ENCODE results near the gene OSBP.
"Not testable (repeated sequence)": the region's sequence is repeated elsewhere in the genome, so short reads cannot be mapped to it uniquely, and the experiment has no call there.

OSBP gene

DNA sequence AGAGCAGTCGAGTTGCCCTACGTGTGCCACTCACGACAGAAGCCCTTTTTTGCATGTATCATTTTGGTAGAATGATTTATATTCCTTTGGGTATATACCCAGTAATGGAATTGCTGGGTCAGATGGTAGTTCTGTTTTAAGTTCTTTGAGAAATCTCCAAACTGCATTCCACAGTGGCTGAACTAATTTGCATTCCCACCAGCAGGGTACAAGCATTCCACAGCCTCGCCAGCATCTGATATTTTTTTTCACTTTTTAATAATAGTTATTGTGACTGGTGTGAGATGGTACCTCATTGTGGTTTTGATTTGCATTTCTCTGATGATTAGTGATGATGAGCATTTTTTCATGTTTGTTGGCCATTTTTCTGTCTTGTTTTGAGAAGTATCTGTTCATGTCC is 11.4 kb upstream of the OSBP start:
- not testable (repeated sequence) for H3K9ac ChIP-seq (ENCODE audit: low read length); H3K4me3 ChIP-seq (ENCODE audit: low read length); H3K9me3 ChIP-seq (ENCODE audit: control insufficient read depth, low read length); H3K27me3 ChIP-seq (replicated peaks; ENCODE audit: control insufficient read depth, insufficient read depth, low read length); H3K4me1 ChIP-seq (ENCODE audit: control insufficient read depth, insufficient read depth, low read length)
- H3K36me3 ChIP-seq (ENCODE audit: control insufficient read depth, insufficient read depth, low read length, severe bottlenecking) = peaks cover 15% of the 10 kb centered on the region
- DNase-seq (ENCODE audit: low read depth) = peak; percentile 22

DNA sequence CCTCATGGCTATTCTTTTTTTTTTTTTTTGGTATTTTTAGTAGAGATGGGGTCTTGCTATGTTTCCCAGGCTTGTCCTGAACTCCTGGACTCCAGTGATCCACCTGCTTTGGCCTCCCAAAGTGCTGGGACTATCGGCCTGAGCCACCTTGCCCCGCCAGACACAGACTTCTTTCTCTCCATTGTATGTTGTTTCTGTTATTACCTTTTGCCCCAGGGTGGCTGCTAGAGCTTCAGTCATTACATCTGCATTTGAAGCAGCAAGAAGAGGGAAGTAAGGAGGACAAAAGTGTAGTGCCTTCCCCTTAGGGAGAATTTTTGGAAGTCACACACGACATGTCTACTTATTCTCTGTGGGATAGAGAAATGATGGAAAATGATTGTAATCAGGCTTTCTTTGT is 10.1 kb upstream of the OSBP start:
- no peaks in the 10 kb centered on the region for H3K27me3 ChIP-seq (replicated peaks; ENCODE audit: control insufficient read depth, insufficient read depth, low read length)
- H3K36me3 ChIP-seq (ENCODE audit: control insufficient read depth, insufficient read depth, low read length, severe bottlenecking) = peaks cover 11% of the 10 kb centered on the region
- no peaks in the 10 kb centered on the region for H3K9me3 ChIP-seq (ENCODE audit: control insufficient read depth, low read length)
- no peak overlapping the region for H3K9ac ChIP-seq (ENCODE audit: low read length)
- no peak for DNase-seq (ENCODE audit: low read depth)
- H3K4me3 ChIP-seq (ENCODE audit: low read length) = no peak overlapping the region
- peaks cover 8% of the 10 kb centered on the region for H3K4me1 ChIP-seq (ENCODE audit: control insufficient read depth, insufficient read depth, low read length)

DNA sequence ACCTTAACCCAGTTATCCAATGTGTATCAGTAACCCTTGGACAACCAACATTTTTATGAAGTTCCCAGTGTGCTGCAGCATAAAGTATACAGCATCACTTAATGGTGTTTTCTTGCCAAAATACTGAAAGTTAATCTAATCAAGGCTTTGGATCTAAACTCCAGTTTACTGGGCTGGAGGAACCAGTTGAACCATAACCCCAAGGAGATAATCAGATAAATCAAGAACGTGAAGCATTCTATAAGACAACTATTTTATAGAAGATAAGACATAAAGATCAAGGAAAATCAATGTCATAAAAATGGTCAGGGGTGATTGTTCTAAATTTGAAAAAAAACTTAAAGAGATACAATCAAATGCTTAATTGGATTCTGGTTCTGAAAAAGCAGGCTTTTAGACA is 2.3 kb upstream of the OSBP start:
- no peak for DNase-seq (ENCODE audit: low read depth)
- no peak overlapping the region for H3K9ac ChIP-seq (ENCODE audit: low read length)

DNA sequence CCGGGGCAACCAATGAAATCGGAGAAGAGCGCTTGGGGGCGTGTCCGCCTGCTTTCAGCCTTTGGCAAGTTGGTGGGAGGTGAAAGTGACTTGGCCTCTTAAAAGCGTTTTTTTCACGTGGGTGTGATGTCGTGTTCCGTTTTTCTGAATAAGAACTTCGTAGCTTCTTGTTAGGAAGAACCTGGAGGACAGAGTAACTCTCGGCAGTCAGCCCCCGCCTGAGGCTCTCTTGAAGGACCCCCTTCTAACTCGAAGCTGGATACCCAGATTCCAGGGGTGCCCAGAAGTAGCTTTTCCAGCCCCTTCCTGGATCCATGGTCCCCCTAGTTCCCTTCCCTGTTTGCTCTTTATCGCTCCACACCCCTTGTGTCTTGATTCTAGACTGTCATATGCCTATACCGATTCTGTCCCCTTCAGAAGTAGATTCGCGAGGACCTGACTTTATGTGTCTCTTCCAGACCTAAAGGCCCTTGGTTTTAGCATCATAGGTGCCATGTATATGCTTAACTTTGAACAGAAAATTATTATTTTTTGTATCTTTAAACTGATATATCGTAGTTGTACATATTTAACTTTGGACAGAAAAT is 915 bp upstream of the OSBP start:
- Histone ChIP-seq H3K36me3 (ENCODE audit: control insufficient read depth, insufficient read depth, low read length, severe bottlenecking) (no peaks in the 10 kb centered on the region), H3K9me3 (ENCODE audit: control insufficient read depth, low read length) (no peaks in the 10 kb centered on the region), H3K4me1 (ENCODE audit: control insufficient read depth, insufficient read depth, low read length) (peaks cover 32% of the 10 kb centered on the region), H3K27me3 (replicated peaks; ENCODE audit: control insufficient read depth, insufficient read depth, low read length) (no peaks in the 10 kb centered on the region), H3K4me3 (ENCODE audit: low read length) (peak overlapping the region; percentile 83), H3K9ac (ENCODE audit: low read length) (peak overlapping the region; percentile 84)
- no peak for DNase-seq (ENCODE audit: low read depth)

More for the DNA sequence above, 2.3 kb upstream of the OSBP start:
- H3K36me3 ChIP-seq (ENCODE audit: control insufficient read depth, insufficient read depth, low read length, severe bottlenecking) = no peaks in the 10 kb centered on the region
- no peaks in the 10 kb centered on the region for H3K9me3 ChIP-seq (ENCODE audit: control insufficient read depth, low read length)
- no peaks in the 10 kb centered on the region for H3K27me3 ChIP-seq (replicated peaks; ENCODE audit: control insufficient read depth, insufficient read depth, low read length)
- H3K4me1 ChIP-seq (ENCODE audit: control insufficient read depth, insufficient read depth, low read length) = peaks cover 18% of the 10 kb centered on the region
- H3K4me3 ChIP-seq (ENCODE audit: low read length) = no peak overlapping the region

DNA sequence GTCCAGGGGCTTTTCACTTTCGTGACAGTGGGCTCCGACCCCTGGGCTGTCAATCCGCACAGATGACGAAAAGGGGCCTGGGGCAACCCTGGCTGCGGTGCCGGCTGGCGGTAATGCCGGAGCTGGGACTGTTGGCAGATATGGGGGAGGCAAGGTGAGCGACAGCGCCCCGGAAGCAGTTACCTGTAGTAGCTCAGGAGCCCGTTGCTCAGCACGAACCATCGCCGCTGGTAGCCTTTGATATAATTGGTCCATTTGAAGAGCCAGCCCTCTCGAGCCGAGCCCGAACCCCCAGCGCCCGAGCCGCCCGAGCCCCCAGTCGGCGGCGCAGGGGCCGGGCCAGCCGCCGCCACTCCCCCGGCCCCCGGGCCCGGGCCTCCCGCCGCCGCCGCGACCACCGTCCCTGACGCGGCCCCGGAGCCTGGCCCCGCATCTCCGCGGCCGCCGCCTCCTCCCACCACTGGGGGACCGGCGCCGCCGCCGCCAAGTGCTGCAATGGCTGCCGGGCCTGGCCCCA is 396 bp downstream of the OSBP start:
- no peaks in the 10 kb centered on the region for H3K9me3 ChIP-seq (ENCODE audit: control insufficient read depth, low read length)
- peaks cover 4% of the 10 kb centered on the region for H3K36me3 ChIP-seq (ENCODE audit: control insufficient read depth, insufficient read depth, low read length, severe bottlenecking)
- no peak for DNase-seq (ENCODE audit: low read depth)
- no peaks in the 10 kb centered on the region for H3K27me3 ChIP-seq (replicated peaks; ENCODE audit: control insufficient read depth, insufficient read depth, low read length)
- H3K4me1 ChIP-seq (ENCODE audit: control insufficient read depth, insufficient read depth, low read length) = peaks cover 37% of the 10 kb centered on the region
- peak overlapping the region; percentile 95 for H3K9ac ChIP-seq (ENCODE audit: low read length)
- peak overlapping the region; percentile 95 for H3K4me3 ChIP-seq (ENCODE audit: low read length)

DNA sequence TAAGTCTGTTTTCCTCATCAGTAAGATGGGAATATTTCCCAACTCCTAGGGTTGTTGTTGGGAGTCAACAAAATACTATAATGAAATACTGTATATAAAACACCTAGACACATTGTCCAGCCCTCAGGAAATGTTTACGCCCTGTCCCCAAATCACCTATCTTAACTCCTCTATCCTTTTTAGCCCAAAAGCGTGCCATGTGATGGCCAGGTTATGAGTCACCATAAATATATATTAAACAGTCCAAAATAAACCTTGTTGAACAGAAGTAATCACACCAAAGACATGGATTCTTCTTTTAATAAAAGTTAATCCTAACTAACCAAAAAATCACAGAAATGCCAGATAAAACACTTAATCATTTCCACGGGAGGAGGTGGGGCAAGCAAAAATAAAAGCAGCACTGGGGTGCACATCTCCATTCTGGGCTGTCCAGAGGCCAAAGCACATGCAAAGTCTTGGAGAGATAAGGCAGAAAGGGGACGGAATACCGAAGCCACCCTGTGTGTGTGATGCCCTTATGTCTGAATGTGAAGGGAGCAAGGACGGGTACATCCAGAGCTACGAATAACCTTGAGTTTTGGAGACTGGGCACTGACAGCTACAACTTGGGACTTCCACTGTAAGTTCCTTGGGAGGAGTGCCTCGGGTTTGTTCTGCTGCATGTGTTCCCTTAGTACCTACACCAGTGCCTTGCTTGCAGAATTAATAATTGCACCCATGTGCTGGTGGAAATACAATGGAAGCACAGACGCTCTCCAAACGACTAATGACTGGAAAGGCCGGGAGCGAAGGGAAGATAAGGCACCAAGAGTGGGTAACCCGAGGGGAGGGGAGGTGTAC is 1.1 kb downstream of the OSBP start:
- no peaks in the 10 kb centered on the region for H3K27me3 ChIP-seq (replicated peaks; ENCODE audit: control insufficient read depth, insufficient read depth, low read length)
- H3K4me3 ChIP-seq (ENCODE audit: low read length) = peak overlapping the region; percentile 95
- H3K36me3 ChIP-seq (ENCODE audit: control insufficient read depth, insufficient read depth, low read length, severe bottlenecking) = peaks cover 11% of the 10 kb centered on the region
- peaks cover 37% of the 10 kb centered on the region for H3K4me1 ChIP-seq (ENCODE audit: control insufficient read depth, insufficient read depth, low read length)
- DNase-seq (ENCODE audit: low read depth) = peak; percentile 25
- peak overlapping the region; percentile 95 for H3K9ac ChIP-seq (ENCODE audit: low read length)
- H3K9me3 ChIP-seq (ENCODE audit: control insufficient read depth, low read length) = no peaks in the 10 kb centered on the region

DNA sequence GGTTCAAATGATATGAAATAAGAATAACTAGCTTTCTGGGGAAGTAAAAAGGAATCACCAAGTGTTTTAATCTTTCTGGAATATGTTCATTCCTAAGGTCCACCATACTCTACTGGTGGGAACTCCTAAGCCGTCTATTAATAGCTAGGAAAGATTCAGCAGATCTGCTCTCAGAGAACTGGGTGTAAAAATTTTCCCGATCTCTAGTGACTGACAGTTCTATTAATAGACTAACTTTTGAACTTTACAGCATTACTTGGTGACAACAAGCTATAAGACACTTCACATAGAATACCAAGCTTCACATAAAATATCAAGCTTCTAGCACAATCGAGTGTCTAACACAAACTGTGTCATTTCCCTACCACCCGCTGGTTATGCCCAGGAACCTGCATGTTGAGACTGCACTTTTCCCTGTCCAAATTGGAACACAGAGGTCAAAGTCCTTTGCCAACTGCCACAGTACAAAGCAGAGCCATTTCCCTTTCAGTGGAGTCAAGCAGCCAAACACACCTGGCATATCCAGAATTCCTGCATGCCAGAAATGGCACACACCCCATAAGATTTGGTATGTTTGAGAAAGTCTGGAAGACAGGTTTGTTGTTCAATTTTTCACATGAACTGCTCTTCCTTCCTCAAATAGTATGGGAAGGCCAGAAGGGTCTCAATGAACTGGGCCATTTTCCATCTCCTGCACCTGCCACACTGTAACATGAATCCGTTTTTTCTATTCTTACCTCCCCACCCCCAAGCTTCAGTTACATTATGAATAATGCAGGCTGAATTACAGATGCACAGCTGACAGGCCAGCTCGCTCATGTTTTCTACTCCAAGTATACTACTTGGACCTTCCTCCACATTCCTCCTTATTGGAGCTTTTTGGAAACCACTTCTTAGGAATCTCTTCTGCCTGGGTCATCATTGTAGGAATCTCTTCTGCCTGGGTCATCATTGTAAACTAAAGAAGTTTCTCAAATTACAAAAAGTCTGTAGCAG is 3.7 kb downstream of the OSBP start:
- H3K27me3 ChIP-seq (replicated peaks; ENCODE audit: control insufficient read depth, insufficient read depth, low read length) = no peaks in the 10 kb centered on the region
- DNase-seq (ENCODE audit: low read depth) = peak; percentile 13
- H3K36me3 ChIP-seq (ENCODE audit: control insufficient read depth, insufficient read depth, low read length, severe bottlenecking) = peaks cover 37% of the 10 kb centered on the region
- H3K9ac ChIP-seq (ENCODE audit: low read length) = no peak overlapping the region
- H3K9me3 ChIP-seq (ENCODE audit: control insufficient read depth, low read length) = no peaks in the 10 kb centered on the region
- H3K4me1 ChIP-seq (ENCODE audit: control insufficient read depth, insufficient read depth, low read length) = peaks cover 37% of the 10 kb centered on the region
- no peak overlapping the region for H3K4me3 ChIP-seq (ENCODE audit: low read length)

DNA sequence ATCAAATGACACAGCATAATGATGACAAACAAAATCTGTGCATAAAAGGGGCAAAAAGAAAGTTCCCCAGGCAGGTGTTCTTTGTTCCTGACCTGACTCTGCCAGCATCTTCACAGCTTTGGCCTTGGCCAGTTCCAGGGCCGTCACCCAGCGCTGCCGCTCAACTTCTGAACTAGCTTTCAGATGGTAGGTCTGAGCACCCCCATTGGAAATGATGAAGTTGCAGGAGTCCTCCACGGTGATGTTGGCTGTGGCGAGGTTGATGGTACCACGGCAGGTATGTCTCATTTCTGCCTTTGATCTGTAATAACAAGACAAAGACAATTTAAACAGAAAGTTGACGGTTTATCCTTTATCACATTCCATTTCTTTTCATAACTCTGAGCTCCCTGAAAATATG is 5.3 kb downstream of the OSBP start:
- Histone ChIP-seq H3K9me3 (ENCODE audit: control insufficient read depth, low read length) (no peaks in the 10 kb centered on the region), H3K27me3 (replicated peaks; ENCODE audit: control insufficient read depth, insufficient read depth, low read length) (no peaks in the 10 kb centered on the region), H3K4me1 (ENCODE audit: control insufficient read depth, insufficient read depth, low read length) (peaks cover 33% of the 10 kb centered on the region), H3K4me3 (ENCODE audit: low read length) (no peak overlapping the region), H3K9ac (ENCODE audit: low read length) (no peak overlapping the region), H3K36me3 (ENCODE audit: control insufficient read depth, insufficient read depth, low read length, severe bottlenecking) (peaks cover 53% of the 10 kb centered on the region)
- no peak for DNase-seq (ENCODE audit: low read depth)

DNA sequence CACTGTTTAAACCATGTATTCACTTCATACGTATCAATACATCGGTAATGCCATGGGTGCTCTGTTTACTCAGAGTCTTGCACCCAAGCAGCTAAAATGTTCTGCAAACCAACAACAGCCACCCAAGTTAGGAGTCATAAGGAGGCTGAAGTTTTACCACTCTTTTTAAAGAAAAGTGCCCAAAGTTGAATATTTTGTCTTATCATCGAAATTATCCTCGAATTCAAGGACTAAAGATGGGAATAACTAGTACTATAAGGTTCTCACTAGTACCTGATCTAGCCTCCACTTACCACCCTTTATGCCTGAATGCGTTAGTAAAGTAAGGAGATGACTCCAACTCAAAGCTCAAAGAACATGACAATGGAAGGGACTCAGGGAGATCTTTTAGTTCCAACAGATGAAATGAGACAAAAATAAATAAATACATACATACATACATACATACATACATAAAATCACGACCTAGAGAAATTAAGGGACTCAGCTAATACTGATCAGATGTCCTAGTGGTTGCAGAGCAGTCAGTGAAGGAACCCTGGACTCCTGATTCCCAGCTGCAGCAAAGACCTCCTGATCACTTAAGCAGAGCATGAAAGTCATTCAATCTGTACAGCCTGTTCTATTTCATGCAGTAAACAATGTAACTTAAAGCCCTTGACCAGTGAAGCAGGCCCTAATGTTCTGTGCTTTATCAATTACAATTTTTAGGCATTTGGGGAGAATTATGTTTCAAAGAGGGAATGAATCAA is 7.7 kb downstream of the OSBP start:
- no peaks in the 10 kb centered on the region for H3K27me3 ChIP-seq (replicated peaks; ENCODE audit: control insufficient read depth, insufficient read depth, low read length)
- H3K9ac ChIP-seq (ENCODE audit: low read length) = no peak overlapping the region
- no peak for DNase-seq (ENCODE audit: low read depth)
- no peaks in the 10 kb centered on the region for H3K9me3 ChIP-seq (ENCODE audit: control insufficient read depth, low read length)
- no peak overlapping the region for H3K4me3 ChIP-seq (ENCODE audit: low read length)
- H3K36me3 ChIP-seq (ENCODE audit: control insufficient read depth, insufficient read depth, low read length, severe bottlenecking) = peaks cover 75% of the 10 kb centered on the region
- peaks cover 19% of the 10 kb centered on the region for H3K4me1 ChIP-seq (ENCODE audit: control insufficient read depth, insufficient read depth, low read length)

DNA sequence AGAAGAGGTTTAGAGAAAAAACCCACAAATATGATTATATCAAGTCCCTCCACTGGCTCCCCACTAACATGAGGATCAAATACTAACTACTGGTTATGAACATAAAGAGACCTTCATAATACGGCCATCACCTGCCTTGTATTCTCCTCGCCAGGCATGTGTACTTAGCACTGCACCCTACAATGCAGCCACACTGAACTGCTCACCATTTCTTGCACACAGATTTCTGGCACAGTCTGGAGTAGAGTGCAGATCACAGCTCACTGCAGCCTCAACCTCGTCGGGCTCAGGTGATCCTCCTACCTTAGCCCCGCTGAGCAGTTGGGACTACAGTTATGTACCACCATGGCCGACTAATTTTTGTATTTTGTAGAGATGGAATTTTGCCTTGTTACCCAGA is 13.1 kb downstream of the OSBP start:
- Histone ChIP-seq H3K36me3 (ENCODE audit: control insufficient read depth, insufficient read depth, low read length, severe bottlenecking) (peaks cover 97% of the 10 kb centered on the region), H3K9me3 (ENCODE audit: control insufficient read depth, low read length) (no peaks in the 10 kb centered on the region)

More for the DNA sequence above, 13.1 kb downstream of the OSBP start:
- no peak overlapping the region for H3K9ac ChIP-seq (ENCODE audit: low read length)
- no peak for DNase-seq (ENCODE audit: low read depth)
- H3K4me3 ChIP-seq (ENCODE audit: low read length) = no peak overlapping the region
- H3K4me1 ChIP-seq (ENCODE audit: control insufficient read depth, insufficient read depth, low read length) = peaks cover 11% of the 10 kb centered on the region
- no peaks in the 10 kb centered on the region for H3K27me3 ChIP-seq (replicated peaks; ENCODE audit: control insufficient read depth, insufficient read depth, low read length)
